GM12801 (cell line): ENCODE results near the gene ZNF653.

Source experiments
- CTCF ChIP-seq: IDR thresholded peaks from one replicate; pipeline ENCODE4 v1.5.1; 2011; ENCODE audit warnings: control low read depth; ENCODE audit not compliant: insufficient read length; ENCODE audit errors: extremely low read depth

ZNF653 gene

GRCh38 chr19:11463391-11463790 lies 42.2 kb downstream of the ZNF653 start:
- no peak for TF ChIP-seq CTCF

DNA sequence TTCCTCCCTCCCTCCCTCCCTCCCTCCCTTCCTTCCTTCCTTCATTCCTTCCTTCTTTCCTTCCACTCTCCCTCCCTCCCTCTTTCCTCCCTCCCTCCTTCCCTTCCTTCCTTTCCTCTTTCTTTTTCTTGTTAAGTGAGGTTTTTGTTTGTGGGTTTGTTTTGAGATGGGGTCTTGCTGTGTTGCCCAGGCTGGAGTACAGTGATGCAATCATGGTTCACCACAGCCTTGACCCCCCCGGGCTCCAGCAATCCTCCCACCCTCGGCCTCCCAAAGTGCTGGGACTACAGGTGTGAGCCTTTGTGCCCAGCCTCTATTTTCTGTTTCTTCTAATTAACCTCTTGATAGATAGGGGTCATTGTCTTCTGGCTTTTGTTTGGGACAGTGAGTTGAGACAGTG lies 44.2 kb downstream of the ZNF653 start:
- TF ChIP-seq CTCF: no peak

- TF ChIP-seq CTCF: no peak
These were observed 45.4 kb downstream of the ZNF653 start for GRCh38 chr19:11460207-11460606.

DNA sequence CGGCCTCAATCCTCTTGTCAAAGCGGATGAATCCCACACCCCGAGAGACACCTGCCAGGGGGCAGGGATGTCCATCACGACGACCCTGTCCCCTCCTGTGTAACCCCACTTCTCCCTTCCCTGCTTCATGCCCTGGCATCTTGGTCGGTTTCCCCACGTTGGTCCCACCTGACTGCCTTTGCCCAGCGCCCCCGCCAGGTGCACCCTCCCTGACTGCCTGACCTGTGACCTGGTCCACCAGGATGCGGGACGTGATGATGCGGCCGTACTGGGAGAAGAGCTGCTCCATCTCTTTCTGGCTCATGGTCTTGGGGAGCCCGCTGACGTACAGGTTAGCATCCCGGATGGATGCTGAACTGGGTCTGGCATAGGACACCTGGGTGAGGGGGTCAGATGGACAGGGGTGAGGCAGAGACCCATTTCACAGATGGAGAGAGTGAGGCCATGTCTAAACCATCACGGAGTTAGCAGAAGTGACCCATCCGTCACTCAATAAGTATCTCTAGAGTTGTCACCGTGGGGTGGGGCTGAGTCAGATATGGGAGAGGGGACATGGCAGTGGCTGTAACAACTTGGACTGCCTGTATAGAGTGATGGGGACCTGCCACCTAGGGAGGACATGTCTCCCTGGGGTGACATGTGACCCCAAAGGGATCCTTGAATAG lies 47.3 kb downstream of the ZNF653 start:
- TF ChIP-seq CTCF: no peak

- TF ChIP-seq CTCF: no peak
These were observed 47.8 kb downstream of the ZNF653 start for GRCh38 chr19:11457831-11458230.

GRCh38 chr19:11457115-11457514 lies 48.5 kb downstream of the ZNF653 start:
- no peak for TF ChIP-seq CTCF

DNA sequence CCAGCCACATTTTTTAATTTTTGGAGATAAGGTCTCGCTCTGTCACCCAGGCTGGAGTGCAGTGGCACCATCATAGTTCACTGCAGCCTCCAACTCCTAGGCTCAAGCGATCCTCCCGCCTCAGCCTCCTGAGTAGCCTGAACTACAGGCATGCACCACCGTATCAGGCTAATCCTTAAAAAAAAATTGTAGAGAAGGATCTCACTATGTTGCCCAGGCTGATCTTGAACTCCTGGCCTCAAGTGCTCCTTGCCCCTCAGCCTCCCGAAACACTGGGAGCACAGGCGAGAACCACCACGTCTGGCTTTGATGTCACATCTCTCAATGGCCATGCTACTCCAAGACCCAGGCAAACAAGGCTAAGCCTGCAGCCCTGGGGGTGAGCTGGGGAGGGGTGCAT lies 49.0 kb downstream of the ZNF653 start:
- no peak for TF ChIP-seq CTCF
